Effector memory CD8-positive, alpha-beta T cell (primary cell): ENCODE results near the gene DLGAP4.
"Not testable (repeated sequence)": the region's sequence is repeated elsewhere in the genome, so short reads cannot be mapped to it uniquely, and the experiment has no call there.

Experiments
- ATAC-seq: fragments of 150-1000 bp; cut with Tn5 transposase; replicated peaks from 2 replicates; pipeline ENCODE4 v1.10.0; 2021; ENCODE audit warnings: mild to moderate bottlenecking, moderate library complexity
- DNase-seq, 3 experiments: peaks; one replicate each; pipeline ENCODE4 v3.0.0; 2021
- H3K27ac Mint-ChIP-seq, 2 donors: one replicate each; pipeline ENCODE4 v1.8.0; 2022; ENCODE audit warnings: mild to moderate bottlenecking in 2 of 2, mixed read lengths in 2 of 2, moderate library complexity in 2 of 2
- H3K27me3 Mint-ChIP-seq, 2 donors: one replicate each; pipeline ENCODE4 v1.8.0; 2022; ENCODE audit warnings: mixed read lengths in 2 of 2
- H3K36me3 Mint-ChIP-seq: one replicate; pipeline ENCODE4 v1.8.0; 2022; ENCODE audit warnings: mild to moderate bottlenecking, moderate library complexity, mixed read lengths; ENCODE audit not compliant: insufficient read depth
- H3K4me1 Mint-ChIP-seq, 2 donors: one replicate each; pipeline ENCODE4 v1.8.0; 2022; ENCODE audit warnings: low read depth in 2 of 2, mixed read lengths in 2 of 2
- H3K4me3 Mint-ChIP-seq, 2 donors: one replicate each; pipeline ENCODE4 v1.8.0; 2022; ENCODE audit warnings: mild to moderate bottlenecking in 2 of 2, mixed read lengths in 2 of 2, moderate library complexity in 2 of 2
- H3K9me3 Mint-ChIP-seq, 2 donors: one replicate each; pipeline ENCODE4 v1.8.0; 2022; ENCODE audit warnings: mixed read lengths in 2 of 2

Gene DLGAP4

DNA sequence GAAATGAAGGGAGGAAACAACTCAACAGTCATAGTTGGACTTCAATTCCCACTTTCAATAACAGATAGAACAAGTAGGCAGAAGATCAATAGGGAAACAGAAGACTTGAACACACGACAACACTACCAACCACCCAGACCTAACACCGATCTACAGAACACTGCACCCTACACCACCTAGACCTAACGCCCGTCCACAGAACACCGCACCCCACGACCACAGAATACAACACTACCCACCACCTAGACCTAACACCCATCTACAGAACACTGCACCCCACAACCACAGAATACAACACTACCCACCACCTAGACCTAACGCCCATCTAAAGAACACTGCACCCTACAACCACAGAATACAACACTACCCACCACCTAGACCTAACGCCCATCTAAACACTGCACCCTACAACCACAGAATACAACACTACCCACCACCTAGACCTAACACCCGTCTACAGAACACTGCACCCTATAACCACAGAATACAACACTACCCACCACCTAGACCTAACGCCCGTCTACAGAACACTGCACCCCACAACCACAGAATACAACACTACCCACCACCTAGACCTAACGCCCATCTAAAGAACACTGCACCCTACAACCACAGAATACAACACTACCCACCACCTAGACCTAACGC is 258.1 kb downstream of the DLGAP4 start:
- Mint-ChIP-seq H3K27ac (peak overlapping the region; percentile 11 to 85), H3K36me3 (peaks cover 15% of the 10 kb centered on the region), H3K4me1 (peaks cover 11 to 18% of the 10 kb centered on the region in 2 donors)
- peak; percentile 21 to 53 (median 32) for DNase-seq
- H3K9me3 Mint-ChIP-seq, H3K4me3 Mint-ChIP-seq, H3K27me3 Mint-ChIP-seq: not testable (repeated sequence)
- ATAC-seq = peak; percentile 76

DNA sequence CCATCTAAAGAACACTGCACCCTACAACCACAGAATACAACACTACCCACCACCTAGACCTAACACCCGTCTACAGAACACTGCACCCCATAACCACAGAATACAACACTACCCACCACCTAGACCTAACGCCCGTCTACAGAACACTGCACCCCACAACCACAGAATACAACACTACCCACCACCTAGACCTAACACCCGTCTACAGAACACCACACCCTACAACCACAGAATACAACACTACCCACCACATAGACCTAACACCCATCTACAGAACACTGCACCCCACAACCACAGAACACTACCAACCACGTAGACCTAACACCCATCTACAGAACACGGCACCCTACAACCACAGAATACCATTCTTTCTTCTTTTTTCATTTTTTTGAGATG is 258.6 kb downstream of the DLGAP4 start:
- ATAC-seq = peak; percentile 82
- peaks cover 15% of the 10 kb centered on the region for H3K36me3 Mint-ChIP-seq
- not testable (repeated sequence) for H3K27me3 Mint-ChIP-seq, H3K9me3 Mint-ChIP-seq
- H3K4me1 Mint-ChIP-seq = peaks cover 11 to 18% of the 10 kb centered on the region in 2 donors
- DNase-seq = peak in 2 of 3 experiments; percentile 32 to 34
- H3K27ac Mint-ChIP-seq = peak overlapping the region; percentile 11 to 85
- H3K4me3 Mint-ChIP-seq = peak overlapping the region; percentile 1

DNA sequence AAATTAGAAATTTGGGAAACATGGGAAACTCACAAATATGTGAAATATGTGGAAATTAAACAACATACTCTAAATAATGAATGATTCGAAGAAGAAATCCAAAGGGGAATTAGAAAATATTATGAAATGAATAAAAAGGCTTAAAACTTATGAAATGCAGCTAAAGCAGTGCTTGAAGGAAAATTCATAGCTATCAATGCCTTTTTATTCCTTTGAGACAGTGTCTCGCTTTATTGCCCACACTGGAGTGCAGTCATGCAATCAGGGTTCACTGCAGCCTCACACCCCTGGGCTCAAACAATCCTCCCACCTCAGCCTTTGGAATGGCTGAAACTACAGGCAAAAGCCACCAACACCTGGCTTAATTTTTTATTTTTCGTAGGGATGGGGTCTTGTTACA is 259.4 kb downstream of the DLGAP4 start:
- H3K27ac Mint-ChIP-seq = peak overlapping the region in 1 of 2 donors; percentile 11

DNA sequence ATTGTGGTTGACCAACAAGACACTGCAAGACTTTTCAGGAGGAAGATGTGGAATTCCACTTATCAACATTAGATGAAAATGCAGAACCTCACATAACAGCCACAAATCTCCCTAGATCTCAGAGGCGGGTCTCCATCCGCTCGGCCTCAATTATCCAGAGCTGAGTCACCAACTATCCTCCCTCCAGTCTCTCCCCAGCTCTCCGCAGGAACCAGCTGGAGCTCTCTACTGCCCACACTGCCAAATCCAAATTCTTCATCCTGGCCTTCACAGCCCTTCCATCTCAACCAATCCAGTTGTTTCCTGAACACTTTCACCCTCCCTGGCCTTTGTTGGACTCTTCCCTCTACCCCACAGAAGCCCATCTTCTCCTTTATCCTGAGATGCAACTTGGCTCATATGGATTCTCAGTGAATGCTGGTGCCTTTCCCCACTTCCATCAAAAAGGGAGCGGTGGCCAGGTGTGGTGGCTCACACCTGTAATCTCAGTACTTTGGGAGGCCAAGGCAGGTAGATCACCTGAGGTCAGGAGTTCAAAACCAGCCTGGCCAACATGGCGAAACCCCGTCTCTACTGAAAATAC is 263.8 kb downstream of the DLGAP4 start:
- ATAC-seq (no peak), DNase-seq (no peak)
- H3K36me3 Mint-ChIP-seq = peaks cover 16% of the 10 kb centered on the region
- H3K4me3 Mint-ChIP-seq = no peak overlapping the region
- no peak overlapping the region for H3K27ac Mint-ChIP-seq
- H3K9me3 Mint-ChIP-seq = no peaks in the 10 kb centered on the region
- no peaks in the 10 kb centered on the region for H3K27me3 Mint-ChIP-seq
- H3K4me1 Mint-ChIP-seq = peaks cover 17 to 19% of the 10 kb centered on the region in 2 donors

More for the DNA sequence above, 259.4 kb downstream of the DLGAP4 start:
- Mint-ChIP-seq H3K4me1 (peaks cover 11 to 18% of the 10 kb centered on the region in 2 donors), H3K36me3 (peaks cover 15% of the 10 kb centered on the region), H3K4me3 (no peak overlapping the region), H3K27me3 (no peaks in the 10 kb centered on the region), H3K9me3 (peaks cover 0 to 7% of the 10 kb centered on the region in 2 donors)
- no peak for ATAC-seq
- no peak for DNase-seq

DNA sequence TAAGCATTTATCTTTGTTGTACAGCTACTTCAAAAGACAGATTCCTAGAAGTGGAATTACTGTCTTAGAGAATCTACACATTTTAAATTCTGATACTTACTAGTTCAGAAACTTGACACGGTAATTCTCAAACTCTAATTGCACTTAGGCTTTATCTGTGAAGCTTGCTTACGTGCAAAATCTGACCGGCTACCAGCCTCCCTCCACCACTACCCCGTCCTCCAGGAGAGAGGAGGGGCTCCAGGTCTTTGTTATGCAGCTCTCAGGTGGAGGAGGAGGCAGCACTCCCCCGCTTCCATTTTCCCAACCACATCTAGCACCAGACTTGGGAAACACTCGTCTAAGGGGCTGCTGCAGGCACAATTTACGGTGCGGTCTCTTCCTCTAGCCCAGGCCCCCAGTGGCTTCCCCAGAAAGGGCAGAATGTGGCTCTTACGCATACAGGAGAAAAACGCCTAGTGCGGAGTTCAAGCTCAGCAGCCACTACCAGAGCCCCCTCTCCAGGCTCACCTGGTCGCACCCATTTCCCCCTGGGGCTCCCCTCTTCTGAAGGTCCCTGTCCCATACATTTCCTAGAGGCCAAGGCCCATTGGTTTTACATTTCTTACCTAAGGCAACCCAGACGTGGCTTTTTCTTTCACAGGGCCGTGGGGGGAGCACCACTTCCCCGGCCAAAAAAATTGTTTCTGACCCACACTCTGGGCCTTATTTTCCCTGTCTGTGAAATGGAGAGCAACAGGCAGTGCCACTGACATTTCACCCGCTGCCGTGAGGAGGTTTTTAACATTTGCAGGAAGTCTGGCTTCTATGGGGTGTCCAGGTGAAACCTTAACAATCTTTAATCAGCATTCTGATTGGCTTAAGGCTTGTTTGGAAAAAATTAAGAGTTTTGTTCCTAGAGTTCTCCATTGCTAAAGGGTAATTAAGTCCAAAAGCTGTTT is 265.7 kb downstream of the DLGAP4 start:
- Mint-ChIP-seq H3K4me3 (peak overlapping the region; percentile 76 to 83), H3K36me3 (peaks cover 19% of the 10 kb centered on the region), H3K27me3 (no peaks in the 10 kb centered on the region), H3K9me3 (no peaks in the 10 kb centered on the region), H3K4me1 (peaks cover 29% of the 10 kb centered on the region in 2 donors), H3K27ac (peak overlapping the region; percentile 95 to 97)
- DNase-seq (no peak), ATAC-seq (no peak)

DNA sequence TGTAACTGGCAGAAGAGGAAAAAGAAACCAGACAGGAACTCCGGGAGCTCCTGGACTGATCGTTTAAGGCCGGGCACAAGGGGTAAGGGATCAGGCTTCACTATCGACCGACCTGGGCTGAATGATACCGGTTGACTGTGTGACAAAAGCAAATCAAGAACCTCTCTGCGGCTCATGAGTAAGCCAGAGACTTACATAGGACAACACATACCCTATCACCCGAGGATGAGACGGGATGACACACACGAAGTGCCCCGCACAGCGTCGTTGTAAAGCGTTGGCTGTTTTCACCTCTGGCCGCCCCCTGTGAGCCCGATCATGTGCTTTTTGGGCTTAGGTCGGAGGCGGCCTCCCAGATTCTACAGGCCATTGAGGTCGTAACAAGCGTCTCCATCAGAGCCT is 266.6 kb downstream of the DLGAP4 start:
- peak; percentile 57 for ATAC-seq
- peak overlapping the region; percentile 76 to 83 for H3K4me3 Mint-ChIP-seq
- DNase-seq = peak in 2 of 3 experiments; percentile 50 to 54
- peak overlapping the region; percentile 95 to 97 for H3K27ac Mint-ChIP-seq
- peaks cover 19% of the 10 kb centered on the region for H3K36me3 Mint-ChIP-seq
- H3K9me3 Mint-ChIP-seq = no peaks in the 10 kb centered on the region
- H3K27me3 Mint-ChIP-seq = no peaks in the 10 kb centered on the region
- peaks cover 29% of the 10 kb centered on the region in 2 donors for H3K4me1 Mint-ChIP-seq

DNA sequence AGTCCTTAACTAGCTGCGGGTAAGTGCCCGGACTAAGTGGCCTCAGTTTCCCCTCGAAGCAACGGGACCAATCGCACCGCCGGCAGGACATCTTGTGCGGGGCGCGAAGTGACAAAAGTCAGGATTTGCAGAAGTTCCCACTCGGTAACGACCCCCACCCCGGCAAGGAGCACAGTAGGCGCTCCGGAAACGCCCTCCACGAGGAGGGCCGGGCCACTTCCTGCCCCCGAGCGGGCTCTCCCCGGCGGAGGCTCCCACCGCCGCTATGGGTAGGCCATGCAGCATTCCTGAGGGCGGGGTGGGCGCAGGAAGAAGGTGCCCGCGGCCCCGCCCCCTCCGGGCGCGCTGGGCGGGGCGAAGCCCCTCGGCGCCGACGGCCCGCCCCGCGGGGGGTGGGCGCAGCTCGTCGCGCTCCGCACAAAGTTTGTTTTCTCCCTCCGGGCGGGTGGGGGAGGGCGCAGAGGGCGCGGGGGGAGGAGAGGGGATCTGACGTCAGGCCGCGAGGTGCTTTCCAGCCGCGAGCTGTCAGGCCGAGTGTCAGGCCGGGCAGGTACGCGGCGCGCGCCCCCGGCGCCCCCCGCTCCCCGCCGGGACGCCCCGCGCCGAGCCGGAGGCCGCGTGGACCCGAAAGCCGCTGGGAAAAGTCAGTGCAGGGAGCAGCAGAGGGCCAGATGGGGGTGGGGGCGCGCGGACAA is 267.1 kb downstream of the DLGAP4 start, which contains the start of gene TGIF2:
Gene TGIF2 (plus strand): TSS at position 495 of the 695 bp plus-strand sequence. CDS start 5,178 bp downstream, outside the sequence.
- ATAC-seq (peak; percentile 72), DNase-seq (peak; percentile 76 to 86 (median 84))
- peaks cover 21% of the 10 kb centered on the region for H3K36me3 Mint-ChIP-seq
- no peaks in the 10 kb centered on the region for H3K27me3 Mint-ChIP-seq
- H3K4me3 Mint-ChIP-seq = peak within 1 kb of the TSS; percentile 83 to 87
- peak within 1 kb of the TSS; percentile 95 to 97 for H3K27ac Mint-ChIP-seq
- peaks cover 29% of the 10 kb centered on the region in 2 donors for H3K4me1 Mint-ChIP-seq
- H3K9me3 Mint-ChIP-seq = no peaks in the 10 kb centered on the region

DNA sequence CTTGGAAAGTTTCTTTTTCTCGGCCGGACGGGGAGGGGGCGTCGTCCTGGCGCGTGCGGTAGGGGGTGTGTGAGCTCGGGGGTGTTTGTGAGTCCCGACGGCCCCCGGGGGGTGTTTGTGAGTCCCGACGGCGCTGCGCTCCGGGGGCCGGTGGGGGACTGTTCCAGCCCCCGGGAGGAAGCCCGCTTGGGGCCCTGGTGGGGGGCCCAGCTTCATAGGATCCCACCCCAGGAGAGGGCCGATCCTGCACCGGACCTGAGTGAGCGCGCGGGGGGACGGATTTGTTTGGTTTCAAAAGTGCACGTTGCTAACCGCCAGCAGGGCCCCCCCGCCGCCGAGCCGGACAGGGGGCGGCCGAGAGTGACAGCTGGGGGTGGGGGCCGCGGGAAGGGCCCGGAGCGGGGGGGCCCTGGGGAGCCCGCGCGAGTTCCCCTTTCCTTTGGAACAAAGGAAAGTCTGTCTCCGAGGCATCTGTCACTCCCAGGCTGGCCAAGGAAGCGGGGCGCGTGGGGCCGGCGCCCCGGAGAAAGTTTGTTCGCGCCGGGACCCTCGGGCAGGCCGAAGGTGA is 267.7 kb downstream of the DLGAP4 start:
- H3K36me3 Mint-ChIP-seq = peaks cover 28% of the 10 kb centered on the region
- H3K9me3 Mint-ChIP-seq = no peaks in the 10 kb centered on the region
- H3K27ac Mint-ChIP-seq = peak overlapping the region; percentile 89 to 95
- no peaks in the 10 kb centered on the region for H3K27me3 Mint-ChIP-seq
- H3K4me1 Mint-ChIP-seq = peaks cover 29% of the 10 kb centered on the region in 2 donors
- H3K4me3 Mint-ChIP-seq = peak overlapping the region; percentile 80 to 87
- ATAC-seq (peak; percentile 7), DNase-seq (no peak)

DNA sequence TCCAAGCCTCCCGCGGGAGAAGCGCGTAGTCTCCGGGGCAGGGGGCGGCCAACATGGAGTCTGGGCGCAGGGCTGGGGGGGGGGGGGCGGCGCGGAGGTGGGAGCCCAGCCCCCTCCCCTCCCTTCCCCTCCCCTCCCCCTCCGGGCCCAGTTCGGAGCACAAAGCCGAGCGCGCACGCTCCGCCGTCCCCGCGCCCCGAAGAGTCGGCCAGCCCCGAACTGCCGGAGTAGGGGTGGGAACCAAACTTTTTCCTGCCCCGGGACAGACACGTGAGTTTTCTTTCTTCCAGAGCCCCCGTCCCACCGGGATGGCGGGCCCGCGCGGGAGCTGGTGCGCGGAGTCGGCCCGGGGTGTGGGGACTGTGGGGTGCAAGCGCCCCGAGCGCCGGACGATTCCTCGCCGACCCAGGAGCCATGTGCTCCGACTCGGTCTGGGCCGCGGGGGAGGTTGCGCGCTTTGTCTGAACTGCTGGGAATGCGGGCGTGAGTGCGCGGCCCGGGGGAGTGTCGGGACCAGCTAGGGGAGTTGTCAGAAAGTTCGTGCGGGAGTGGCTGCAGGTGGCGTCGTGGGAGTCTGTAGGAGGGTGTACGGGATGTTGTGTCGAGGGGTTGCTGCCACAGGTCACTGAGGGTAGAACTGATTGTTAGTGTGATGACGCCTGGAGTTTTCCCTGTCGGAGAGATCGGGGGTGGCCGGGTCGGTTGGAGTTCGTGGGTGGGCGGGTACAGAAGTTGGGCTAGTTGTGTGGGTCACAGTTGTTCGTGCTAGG is 268.4 kb downstream of the DLGAP4 start:
- Mint-ChIP-seq H3K4me3 (peak overlapping the region; percentile 80 to 87), H3K27me3 (no peaks in the 10 kb centered on the region), H3K36me3 (peaks cover 33% of the 10 kb centered on the region), H3K27ac (peak overlapping the region; percentile 89 to 95), H3K4me1 (peaks cover 29% of the 10 kb centered on the region in 2 donors), H3K9me3 (no peaks in the 10 kb centered on the region)
- DNase-seq (peak; percentile 29 to 41 (median 32)), ATAC-seq (peak; percentile 12)

DNA sequence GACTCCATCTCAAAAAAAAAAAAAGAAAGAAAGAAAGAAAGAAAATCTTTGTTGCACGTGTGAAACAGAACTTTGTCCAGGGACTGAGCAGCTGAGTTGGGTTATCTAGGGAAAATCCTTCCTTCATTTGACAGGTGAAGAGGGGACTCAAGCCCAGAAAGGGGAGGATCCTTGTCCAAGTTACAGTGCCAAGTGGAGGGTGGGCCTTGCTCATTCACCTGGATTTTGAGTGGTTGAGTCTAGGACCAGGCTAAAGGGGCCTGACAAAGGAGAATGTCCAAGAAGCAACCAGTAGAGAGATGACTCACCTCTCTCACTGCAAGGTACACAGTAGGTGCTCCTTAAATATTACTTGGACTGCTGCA is 269.9 kb downstream of the DLGAP4 start:
- Mint-ChIP-seq H3K36me3 (peaks cover 47% of the 10 kb centered on the region), H3K27me3 (no peaks in the 10 kb centered on the region), H3K27ac (peak overlapping the region; percentile 89 to 95), H3K9me3 (no peaks in the 10 kb centered on the region), H3K4me1 (peaks cover 29 to 34% of the 10 kb centered on the region in 2 donors), H3K4me3 (peak overlapping the region; percentile 80 to 87)
- ATAC-seq (no peak), DNase-seq (no peak)
